ENCODE results near the gene TMEM95. TPM values are rescaled to one million over a fixed set of nuclear protein-coding genes. Genes with fewer than 3 reads are reported as not detected.

The TMEM95 gene
- polyA plus RNA-seq, 1 donor (not counting 4 experiments of a cell fraction or from before 2014, with no cell fraction given) = not detected

DNA sequence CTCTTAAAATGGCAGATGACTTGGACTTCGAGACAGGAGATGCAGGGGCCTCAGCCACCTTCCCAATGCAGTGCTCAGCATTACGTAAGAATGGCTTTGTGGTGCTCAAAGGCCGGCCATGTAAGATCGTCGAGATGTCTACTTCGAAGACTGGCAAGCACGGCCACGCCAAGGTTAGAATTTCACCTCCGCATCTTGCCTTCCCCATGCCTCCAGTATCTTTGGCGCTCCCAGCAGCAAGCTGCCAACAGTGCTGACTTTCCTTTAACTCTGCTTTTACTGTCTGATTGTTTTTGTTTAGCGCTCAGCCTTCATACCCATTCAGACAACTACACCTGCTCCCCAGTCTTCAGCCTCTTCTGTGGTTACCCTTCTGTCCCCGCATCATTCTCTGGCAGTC lies 45.3 kb upstream of the TMEM95 start:
- H4K20me1 ChIP-seq (ENCODE audit: control insufficient read depth, extremely low read depth, insufficient read depth, low read length) = peaks cover 50% of the 10 kb centered on the region
- no peak for FAIRE-seq
- no peaks in the 10 kb centered on the region for H3K9me3 ChIP-seq (ENCODE audit: control insufficient read depth, low read depth, low read length)
- no peak for TF ChIP-seq EZH2 (IDR thresholded peaks at IDR 0.05; ENCODE audit: low read length)
- TF ChIP-seq, protein P1, sequence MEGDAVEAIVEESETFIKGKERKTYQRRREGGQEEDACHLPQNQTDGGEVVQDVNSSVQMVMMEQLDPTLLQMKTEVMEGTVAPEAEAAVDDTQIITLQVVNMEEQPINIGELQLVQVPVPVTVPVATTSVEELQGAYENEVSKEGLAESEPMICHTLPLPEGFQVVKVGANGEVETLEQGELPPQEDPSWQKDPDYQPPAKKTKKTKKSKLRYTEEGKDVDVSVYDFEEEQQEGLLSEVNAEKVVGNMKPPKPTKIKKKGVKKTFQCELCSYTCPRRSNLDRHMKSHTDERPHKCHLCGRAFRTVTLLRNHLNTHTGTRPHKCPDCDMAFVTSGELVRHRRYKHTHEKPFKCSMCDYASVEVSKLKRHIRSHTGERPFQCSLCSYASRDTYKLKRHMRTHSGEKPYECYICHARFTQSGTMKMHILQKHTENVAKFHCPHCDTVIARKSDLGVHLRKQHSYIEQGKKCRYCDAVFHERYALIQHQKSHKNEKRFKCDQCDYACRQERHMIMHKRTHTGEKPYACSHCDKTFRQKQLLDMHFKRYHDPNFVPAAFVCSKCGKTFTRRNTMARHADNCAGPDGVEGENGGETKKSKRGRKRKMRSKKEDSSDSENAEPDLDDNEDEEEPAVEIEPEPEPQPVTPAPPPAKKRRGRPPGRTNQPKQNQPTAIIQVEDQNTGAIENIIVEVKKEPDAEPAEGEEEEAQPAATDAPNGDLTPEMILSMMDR (optimal IDR thresholded peaks at IDR 0.05 in 1 of 3, IDR thresholded peaks at IDR 0.05 in 1 of 3, conservative IDR thresholded peaks at IDR 0.05 in 1 of 3; ENCODE audit: extremely low read depth in 1 of 3, insufficient read depth in 2 of 3, low read length in 3 of 3) = no peak
- H3K9me1 ChIP-seq (ENCODE audit: control insufficient read depth, extremely low read depth, insufficient read depth, low read length) = peaks cover 8% of the 10 kb centered on the region
- no peak overlapping the region for H2AFZ ChIP-seq (ENCODE audit: control insufficient read depth, low read length)
- peak overlapping the region; percentile 99 for H3K27ac ChIP-seq (ENCODE audit: control insufficient read depth, insufficient read depth, low read length)
- H3K9ac ChIP-seq (ENCODE audit: control insufficient read depth, extremely low read depth, insufficient read depth, low read length) = peak overlapping the region; percentile 100
- H3K4me1 ChIP-seq (ENCODE audit: control insufficient read depth, extremely low read depth, insufficient read depth, low read length) = peaks cover 41% of the 10 kb centered on the region
- dilution Hi-C loops (cut with MboI; ENCODE audit: extremely low pct_ligation_motif_present, low sequenced_read_pairs) = no loop called here
- peak overlapping the region; percentile 80 for H3K4me2 ChIP-seq (ENCODE audit: control insufficient read depth, extremely low read depth, insufficient read depth, low read depth, low read length)
- H3K27me3 ChIP-seq (ENCODE audit: control insufficient read depth, extremely low read depth, insufficient read depth, low read length) = no peaks in the 10 kb centered on the region
- H3K36me3 ChIP-seq (ENCODE audit: control insufficient read depth in 2 of 2, extremely low read depth in 1 of 2, insufficient read depth in 2 of 2, low read length in 2 of 2) = peaks cover 34 to 50% of the 10 kb centered on the region in 2 experiments
- H3K79me2 ChIP-seq (ENCODE audit: control insufficient read depth, insufficient read depth, low read length) = peaks cover 60% of the 10 kb centered on the region
- DNase-seq (ENCODE audit: low read depth, low spot score) = no peak
- H3K4me3 ChIP-seq (ENCODE audit: control insufficient read depth in 2 of 3, extremely low read depth in 1 of 3, insufficient read depth in 2 of 3, low read depth in 1 of 3, low read length in 3 of 3) = peak overlapping the region; percentile 93 to 99 (median 95)

DNA sequence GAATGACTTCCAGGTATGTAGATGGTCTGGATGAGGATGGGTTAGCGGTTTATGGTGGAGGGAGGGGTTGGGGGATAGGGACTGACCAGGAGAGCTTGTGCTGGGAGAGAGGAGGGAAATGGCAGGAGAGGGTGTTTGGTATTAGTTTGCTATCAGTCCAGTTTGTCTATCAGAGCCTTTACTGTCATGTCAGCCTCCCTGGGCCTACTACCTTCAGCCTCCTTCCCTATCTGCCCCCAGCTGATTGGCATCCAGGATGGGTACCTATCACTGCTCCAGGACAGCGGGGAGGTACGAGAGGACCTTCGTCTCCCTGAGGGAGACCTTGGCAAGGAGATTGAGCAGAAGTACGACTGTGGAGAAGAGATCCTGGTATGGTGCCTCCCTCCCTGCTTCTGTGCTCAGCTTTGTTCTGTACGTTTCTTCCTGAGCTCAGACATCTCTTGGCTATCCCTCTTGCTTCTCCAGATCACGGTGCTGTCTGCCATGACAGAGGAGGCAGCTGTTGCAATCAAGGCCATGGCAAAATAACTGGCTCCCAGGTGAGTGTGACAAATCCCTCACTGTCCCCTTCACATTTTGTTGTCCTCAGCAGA lies 43.7 kb upstream of the TMEM95 start:
- H3K9me3 ChIP-seq (ENCODE audit: control insufficient read depth, low read depth, low read length) = no peaks in the 10 kb centered on the region
- H3K36me3 ChIP-seq (ENCODE audit: control insufficient read depth in 2 of 2, extremely low read depth in 1 of 2, insufficient read depth in 2 of 2, low read length in 2 of 2) = peaks cover 38 to 54% of the 10 kb centered on the region in 2 experiments
- peaks cover 50% of the 10 kb centered on the region for H4K20me1 ChIP-seq (ENCODE audit: control insufficient read depth, extremely low read depth, insufficient read depth, low read length)
- H3K9ac ChIP-seq (ENCODE audit: control insufficient read depth, extremely low read depth, insufficient read depth, low read length) = peak overlapping the region; percentile 16
- H3K4me3 ChIP-seq (ENCODE audit: control insufficient read depth in 2 of 3, extremely low read depth in 1 of 3, insufficient read depth in 2 of 3, low read depth in 1 of 3, low read length in 3 of 3) = no peak overlapping the region
- H3K9me1 ChIP-seq (ENCODE audit: control insufficient read depth, extremely low read depth, insufficient read depth, low read length) = peaks cover 8% of the 10 kb centered on the region
- no peak overlapping the region for H2AFZ ChIP-seq (ENCODE audit: control insufficient read depth, low read length)
- H3K4me2 ChIP-seq (ENCODE audit: control insufficient read depth, extremely low read depth, insufficient read depth, low read depth, low read length) = no peak overlapping the region
- no peak for DNase-seq (ENCODE audit: low read depth, low spot score)
- dilution Hi-C loops (cut with MboI; ENCODE audit: extremely low pct_ligation_motif_present, low sequenced_read_pairs) = no loop called here
- H3K27ac ChIP-seq (ENCODE audit: control insufficient read depth, insufficient read depth, low read length) = no peak overlapping the region
- no peak for TF ChIP-seq EZH2 (IDR thresholded peaks at IDR 0.05; ENCODE audit: low read length)
- TF ChIP-seq, protein P1 (optimal IDR thresholded peaks at IDR 0.05 in 1 of 3, IDR thresholded peaks at IDR 0.05 in 1 of 3, conservative IDR thresholded peaks at IDR 0.05 in 1 of 3; ENCODE audit: extremely low read depth in 1 of 3, insufficient read depth in 2 of 3, low read length in 3 of 3) = no peak
- no peaks in the 10 kb centered on the region for H3K27me3 ChIP-seq (ENCODE audit: control insufficient read depth, extremely low read depth, insufficient read depth, low read length)
- H3K4me1 ChIP-seq (ENCODE audit: control insufficient read depth, extremely low read depth, insufficient read depth, low read length) = peaks cover 48% of the 10 kb centered on the region
- FAIRE-seq = no peak
- H3K79me2 ChIP-seq (ENCODE audit: control insufficient read depth, insufficient read depth, low read length) = peaks cover 62% of the 10 kb centered on the region

Data from keratinocyte (primary cell).